ENCODE measurements around the gene SBF2. TPM values are rescaled to one million over a fixed set of nuclear protein-coding genes. Genes with fewer than 3 reads are reported as not detected.
A peak's percentile ranks its signal among the peaks of the same experiment; 100 is the strongest.

The SBF2 gene
- polyA plus RNA-seq, 1 donor from 2014 or later: 2.6 TPM

DNA sequence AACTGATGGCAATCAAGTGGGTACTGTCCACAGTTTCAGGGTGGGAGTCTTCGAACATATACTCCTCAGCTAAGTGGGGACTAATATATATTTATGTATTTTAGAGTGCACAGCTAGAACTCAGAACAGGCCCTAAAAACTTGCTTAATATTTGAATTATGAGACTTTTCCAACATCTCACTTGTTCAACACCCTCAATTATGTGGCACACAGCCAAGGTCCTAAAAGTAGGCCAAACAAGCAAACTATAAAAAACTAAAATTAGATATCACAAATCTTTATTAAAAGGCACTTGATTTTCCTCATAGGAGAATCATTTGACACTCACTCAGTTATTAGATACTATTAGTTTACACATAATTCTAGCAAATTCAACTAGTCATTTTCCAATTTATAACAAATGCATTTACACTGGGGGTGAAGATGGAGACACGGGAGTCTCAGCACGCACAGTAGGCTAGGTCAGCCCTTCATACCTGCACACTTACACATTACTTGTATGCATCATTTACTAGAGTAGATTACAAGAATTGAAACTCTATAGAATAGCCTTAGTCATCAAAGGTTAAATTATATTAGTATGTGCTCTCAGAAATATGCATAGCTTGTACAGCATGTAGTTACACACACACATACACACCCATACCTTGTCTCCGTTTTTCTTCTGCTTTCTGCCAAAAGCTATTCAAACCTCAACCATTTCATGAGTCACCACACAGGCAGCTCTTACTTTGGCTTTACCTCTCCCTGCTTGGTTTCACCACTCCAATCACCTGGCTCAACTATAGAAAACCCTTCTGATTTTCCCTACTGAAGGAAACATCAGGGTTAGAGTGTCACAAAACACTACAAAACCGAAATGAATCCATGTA, 171.5 kb downstream of the SBF2 start:
- Mint-ChIP-seq H3K27me3 (no peaks in the 10 kb centered on the region), H3K36me3 (no peaks in the 10 kb centered on the region), H3K27ac (no peak overlapping the region)

DNA sequence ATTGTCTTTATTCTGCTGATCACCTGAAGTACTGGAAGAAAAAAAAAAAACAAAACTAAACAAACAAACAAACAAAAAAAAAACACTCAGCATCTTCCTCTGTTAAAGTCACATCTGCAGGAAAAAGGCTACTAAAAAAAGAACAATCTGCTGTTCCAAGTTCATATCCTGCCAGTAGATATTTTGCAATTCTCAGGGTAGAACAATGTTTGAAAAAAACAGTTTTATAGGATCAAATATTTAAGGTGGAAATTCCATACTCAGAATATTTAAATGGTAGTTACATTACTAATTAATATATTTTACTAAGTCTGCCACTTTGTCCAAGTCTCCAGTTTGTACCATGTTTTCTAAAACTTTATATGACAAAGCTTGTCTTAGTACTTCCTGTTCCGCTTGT, 175.2 kb downstream of the SBF2 start:
- H3K27me3 Mint-ChIP-seq: no peaks in the 10 kb centered on the region
- no peak overlapping the region for H3K4me3 Mint-ChIP-seq
- H3K27ac Mint-ChIP-seq: no peak overlapping the region
- peaks cover 2% of the 10 kb centered on the region for H3K36me3 Mint-ChIP-seq
- no peaks in the 10 kb centered on the region for H3K4me1 Mint-ChIP-seq
- H3K9me3 Mint-ChIP-seq: peaks cover 0 to 1% (median 0%) of the 10 kb centered on the region in 3 donors

More for the DNA sequence above, 171.5 kb downstream of the SBF2 start:
- Mint-ChIP-seq H3K9me3 (peaks cover 0 to 1% (median 0%) of the 10 kb centered on the region in 3 donors), H3K4me3 (no peak overlapping the region), H3K4me1 (no peaks in the 10 kb centered on the region)

DNA sequence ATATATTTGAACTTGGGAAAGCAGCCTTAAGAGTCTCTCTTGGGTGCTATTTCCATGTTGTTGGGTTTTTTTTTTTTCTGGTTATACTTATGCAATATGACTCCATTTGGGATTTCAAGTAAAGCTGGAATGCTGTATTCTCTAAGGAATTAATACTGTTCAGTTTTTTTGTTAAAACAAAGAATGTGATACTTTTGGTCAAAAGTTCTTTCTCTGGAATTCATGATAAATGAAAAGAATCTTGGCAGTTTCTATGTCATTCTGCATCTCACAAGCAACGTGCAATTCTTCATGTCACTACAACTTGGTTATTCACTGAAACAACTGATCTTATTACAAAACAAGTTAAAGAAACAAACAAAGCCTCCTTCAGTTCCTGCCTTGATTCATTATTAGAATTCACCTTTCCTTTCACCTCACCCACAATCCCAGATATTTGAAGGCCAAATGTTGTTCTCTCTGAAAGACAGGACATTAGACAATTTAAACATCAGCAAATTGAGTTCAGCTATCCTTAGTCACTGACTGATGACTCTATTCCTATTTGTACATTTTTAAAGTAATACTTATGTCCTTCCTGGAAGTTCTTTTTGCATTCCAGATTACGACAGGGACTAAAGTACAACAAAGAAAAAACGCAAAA, 176.2 kb downstream of the SBF2 start:
- Mint-ChIP-seq H3K4me1 (no peaks in the 10 kb centered on the region), H3K27ac (no peak overlapping the region), H3K9me3 (peaks cover 0 to 1% (median 0%) of the 10 kb centered on the region in 3 donors), H3K27me3 (no peaks in the 10 kb centered on the region), H3K4me3 (peak overlapping the region in 1 of 4 donors; percentile 24), H3K36me3 (peaks cover 2% of the 10 kb centered on the region)

DNA sequence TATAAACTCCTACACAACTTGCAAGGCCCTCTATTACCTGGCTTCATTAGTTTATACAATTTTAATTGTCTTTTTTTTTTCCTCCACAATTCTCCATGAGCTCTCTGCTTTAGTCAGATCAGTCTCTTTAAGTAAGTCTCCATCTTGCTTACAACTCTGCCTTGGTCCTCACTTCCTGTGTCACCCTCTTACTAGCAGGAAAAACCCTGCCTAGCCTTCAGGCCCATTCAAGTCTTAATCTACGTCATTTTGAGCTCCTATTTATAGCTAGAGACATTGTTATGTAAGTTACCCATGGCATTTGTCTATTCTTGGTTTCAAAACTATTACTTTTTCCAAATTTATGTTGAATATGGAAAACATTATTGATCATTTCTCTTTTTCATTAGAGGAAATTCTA, 177.4 kb downstream of the SBF2 start:
- Mint-ChIP-seq H3K27me3 (no peaks in the 10 kb centered on the region), H3K4me3 (peak overlapping the region in 1 of 4 donors; percentile 13), H3K4me1 (no peaks in the 10 kb centered on the region), H3K36me3 (peaks cover 2% of the 10 kb centered on the region), H3K9me3 (peaks cover 0 to 3% (median 1%) of the 10 kb centered on the region in 3 donors), H3K27ac (no peak overlapping the region)

DNA sequence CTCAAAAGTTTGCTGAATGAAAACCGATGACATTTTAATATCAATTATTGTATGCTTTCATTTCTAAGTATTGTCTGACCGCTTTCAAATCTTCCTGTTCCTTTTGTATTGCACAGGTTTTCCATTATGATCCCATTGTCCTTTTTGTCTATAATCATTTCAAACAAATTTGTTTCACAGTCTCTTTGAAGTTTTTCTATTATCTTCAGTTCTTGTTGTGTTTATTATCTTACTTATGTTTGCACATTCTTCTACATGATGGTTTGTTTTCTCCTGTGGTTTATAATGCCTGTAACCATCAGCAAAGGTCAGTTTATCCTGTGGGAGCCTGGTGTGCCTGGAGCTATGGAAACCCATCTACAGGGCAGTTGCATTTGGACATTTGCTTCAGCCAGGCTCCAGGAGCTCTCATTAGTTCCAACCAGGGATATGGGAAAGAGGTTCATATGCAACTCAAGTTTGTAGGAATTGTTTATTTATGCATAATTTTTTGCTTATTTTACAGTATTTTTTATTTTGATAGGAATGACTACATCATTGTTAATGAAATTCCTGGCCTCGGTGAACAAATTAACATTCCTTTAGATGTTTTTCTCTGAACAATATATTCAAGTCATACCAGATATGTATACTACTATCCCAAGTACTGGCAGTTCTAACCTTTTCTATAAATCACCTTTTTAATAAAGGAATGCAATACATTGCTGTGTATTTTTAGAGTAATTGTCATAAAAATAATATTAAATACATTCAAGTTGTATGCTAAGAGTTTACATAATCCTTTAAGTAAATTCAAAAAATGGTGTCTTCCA, 179.2 kb downstream of the SBF2 start:
- H3K36me3 Mint-ChIP-seq: peaks cover 2% of the 10 kb centered on the region

DNA sequence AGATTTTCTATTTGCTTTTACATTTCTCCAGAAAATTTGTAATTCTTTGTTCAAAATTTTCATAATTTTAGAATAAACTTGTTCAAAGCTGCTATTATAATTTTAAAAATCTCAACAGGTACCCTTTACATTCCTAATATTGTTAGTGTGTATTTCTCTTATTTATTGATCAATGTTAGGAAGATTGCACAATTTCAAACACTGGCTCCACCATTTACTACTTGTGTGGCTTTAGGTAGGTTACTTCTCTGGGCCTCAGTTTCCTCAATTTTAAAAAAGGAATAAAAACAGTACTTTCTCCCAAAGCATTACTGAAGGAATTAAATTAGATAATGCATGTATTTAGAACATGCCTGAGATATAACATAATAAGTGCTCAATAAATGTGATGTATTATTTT, 180.2 kb downstream of the SBF2 start:
- H3K27ac Mint-ChIP-seq: no peak overlapping the region
- H3K27me3 Mint-ChIP-seq: no peaks in the 10 kb centered on the region
- no peak overlapping the region for H3K4me3 Mint-ChIP-seq
- H3K9me3 Mint-ChIP-seq: peaks cover 0 to 3% (median 0%) of the 10 kb centered on the region in 3 donors
- peaks cover 2% of the 10 kb centered on the region for H3K36me3 Mint-ChIP-seq
- peaks cover 0 to 3% (median 0%) of the 10 kb centered on the region in 3 donors for H3K4me1 Mint-ChIP-seq

More for the DNA sequence above, 179.2 kb downstream of the SBF2 start:
- Mint-ChIP-seq H3K9me3 (peaks cover 0 to 3% (median 0%) of the 10 kb centered on the region in 3 donors), H3K27ac (no peak overlapping the region), H3K27me3 (no peaks in the 10 kb centered on the region), H3K4me1 (no peaks in the 10 kb centered on the region), H3K4me3 (no peak overlapping the region)

DNA sequence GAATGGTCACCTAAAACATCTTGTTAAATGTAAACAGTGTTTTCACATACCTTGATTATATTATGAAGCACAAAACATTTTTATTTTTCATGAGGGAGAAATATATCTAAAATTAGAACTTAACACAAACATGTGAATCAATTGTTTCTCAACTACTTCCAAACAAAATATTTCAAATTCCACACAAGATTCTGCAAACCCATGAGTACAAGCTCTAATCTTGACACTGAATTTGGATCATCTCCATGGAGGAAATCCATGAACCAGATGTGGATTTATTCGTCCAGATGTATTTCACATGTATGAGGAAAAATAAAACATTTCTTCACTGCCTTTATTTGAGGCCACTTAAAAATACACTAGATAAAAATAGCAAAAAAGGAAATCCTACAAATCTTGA, 184.2 kb downstream of the SBF2 start:
- Mint-ChIP-seq H3K4me3 (no peak overlapping the region), H3K9me3 (peaks cover 0 to 3% (median 0%) of the 10 kb centered on the region in 3 donors), H3K36me3 (no peaks in the 10 kb centered on the region), H3K27me3 (no peaks in the 10 kb centered on the region), H3K4me1 (peaks cover 0 to 3% (median 0%) of the 10 kb centered on the region in 3 donors), H3K27ac (no peak overlapping the region)

DNA sequence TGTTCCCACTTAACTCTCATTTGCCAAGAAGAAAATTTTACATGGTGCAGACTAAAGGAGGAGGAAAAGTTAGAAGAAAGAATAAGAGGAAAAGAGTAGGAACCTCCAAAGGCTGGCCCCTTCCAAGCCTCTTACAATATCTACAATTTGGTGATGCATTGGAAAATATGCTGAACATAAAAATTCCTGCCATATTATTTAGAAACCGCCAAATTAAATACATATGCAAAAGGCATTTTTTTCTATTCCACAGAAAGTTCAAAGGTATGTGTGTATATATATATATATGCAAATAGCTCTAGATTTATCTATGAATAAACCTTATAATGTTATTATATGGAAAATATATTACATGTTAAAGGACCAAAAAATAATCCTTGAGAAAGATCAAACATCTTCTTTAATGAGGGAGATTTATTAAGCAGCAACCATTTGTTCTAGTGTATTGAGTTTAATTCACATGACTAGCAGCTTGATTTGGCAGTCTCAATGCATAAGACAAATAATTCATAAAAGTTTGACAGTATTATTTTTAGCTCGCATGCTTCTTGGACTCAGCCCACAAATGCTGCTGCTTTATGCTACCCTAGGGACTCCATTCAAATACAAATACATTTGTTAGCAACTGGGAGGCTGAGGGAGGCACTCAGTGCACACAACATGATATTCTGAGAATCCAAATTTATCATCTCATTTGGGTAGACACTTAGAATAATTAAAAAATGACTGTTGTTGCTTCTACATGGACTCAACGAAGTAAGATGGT, 184.9 kb downstream of the SBF2 start:
- H3K9me3 Mint-ChIP-seq: peaks cover 0 to 3% (median 0%) of the 10 kb centered on the region in 3 donors
- no peak overlapping the region for H3K4me3 Mint-ChIP-seq
- H3K36me3 Mint-ChIP-seq: peaks cover 2% of the 10 kb centered on the region

DNA sequence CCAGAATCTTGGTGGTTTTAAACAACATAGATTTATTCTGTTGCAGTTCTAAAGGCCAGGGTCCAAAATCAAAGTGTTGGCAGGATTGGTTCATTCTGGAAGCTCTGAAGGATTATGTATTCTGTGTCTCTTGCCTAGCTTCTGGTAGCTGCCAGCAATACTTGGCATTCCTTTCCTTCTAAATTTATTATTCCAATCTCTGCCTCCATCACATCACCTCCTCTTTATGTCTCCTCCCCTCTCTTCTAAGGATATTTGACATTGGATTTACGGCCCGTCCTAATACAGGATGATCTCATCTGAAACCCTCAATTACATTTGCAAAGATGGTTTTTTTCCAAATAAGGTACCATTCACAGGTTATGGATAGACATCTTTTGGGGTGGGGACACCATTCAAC, 186.5 kb downstream of the SBF2 start:
- Mint-ChIP-seq H3K4me3 (no peak overlapping the region), H3K36me3 (peaks cover 3% of the 10 kb centered on the region), H3K9me3 (peaks cover 0 to 3% (median 0%) of the 10 kb centered on the region in 3 donors), H3K27ac (peak overlapping the region in 1 of 3 donors; percentile 9), H3K4me1 (peaks cover 0 to 3% (median 0%) of the 10 kb centered on the region in 3 donors), H3K27me3 (no peaks in the 10 kb centered on the region)

More for the DNA sequence above, 184.9 kb downstream of the SBF2 start:
- Mint-ChIP-seq H3K27ac (no peak overlapping the region), H3K27me3 (no peaks in the 10 kb centered on the region), H3K4me1 (peaks cover 0 to 3% (median 0%) of the 10 kb centered on the region in 3 donors)

DNA sequence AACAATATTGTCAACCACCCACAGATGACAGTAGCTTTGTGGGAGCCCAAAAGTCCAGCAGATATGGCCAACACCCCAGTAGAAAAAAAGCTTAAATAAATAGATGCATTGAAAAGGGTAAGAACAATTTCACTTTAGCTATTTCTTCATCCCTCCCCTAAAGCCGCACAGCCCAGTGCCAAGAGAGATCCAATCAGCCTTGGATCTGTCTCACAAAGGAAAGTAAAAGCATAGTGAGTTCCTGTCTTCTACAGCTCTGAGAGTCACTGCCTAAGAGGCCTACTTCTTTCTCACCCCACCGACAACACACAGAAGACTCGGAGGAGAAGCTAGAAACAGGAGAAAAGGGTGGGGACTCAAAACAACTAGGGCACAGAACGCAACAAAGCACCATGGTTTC, 196.4 kb downstream of the SBF2 start:
- H3K27me3 Mint-ChIP-seq: no peaks in the 10 kb centered on the region
- H3K27ac Mint-ChIP-seq: no peak overlapping the region
- peaks cover 4 to 21% (median 5%) of the 10 kb centered on the region in 3 donors for H3K9me3 Mint-ChIP-seq
- peaks cover 5% of the 10 kb centered on the region for H3K36me3 Mint-ChIP-seq
- H3K4me3 Mint-ChIP-seq: no peak overlapping the region
- no peaks in the 10 kb centered on the region for H3K4me1 Mint-ChIP-seq

DNA sequence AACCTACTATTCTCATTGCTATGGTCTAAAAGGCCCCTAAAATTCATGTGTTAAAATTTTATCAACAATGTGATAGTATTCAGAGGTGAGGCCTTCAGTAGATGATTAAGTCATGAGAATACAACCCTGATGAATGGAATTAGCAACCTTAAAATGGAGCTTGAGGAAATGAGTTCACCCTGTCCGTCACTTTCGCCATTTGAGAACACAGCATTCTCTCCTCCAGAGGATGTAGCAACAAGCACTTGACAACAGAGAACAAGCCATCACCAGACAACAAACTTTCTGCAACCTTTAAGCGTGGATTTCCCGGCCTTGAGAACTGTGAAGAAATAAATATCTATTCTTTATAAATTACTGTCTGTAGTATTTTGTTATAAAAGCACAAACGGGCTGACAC, 197.0 kb downstream of the SBF2 start:
- H3K4me1 Mint-ChIP-seq: peaks cover 0 to under 1% (median 0%) of the 10 kb centered on the region in 3 donors
- no peak overlapping the region for H3K4me3 Mint-ChIP-seq
- H3K27ac Mint-ChIP-seq: no peak overlapping the region
- peaks cover 4 to 21% (median 5%) of the 10 kb centered on the region in 3 donors for H3K9me3 Mint-ChIP-seq
- H3K27me3 Mint-ChIP-seq: no peaks in the 10 kb centered on the region
- peaks cover 7% of the 10 kb centered on the region for H3K36me3 Mint-ChIP-seq

DNA sequence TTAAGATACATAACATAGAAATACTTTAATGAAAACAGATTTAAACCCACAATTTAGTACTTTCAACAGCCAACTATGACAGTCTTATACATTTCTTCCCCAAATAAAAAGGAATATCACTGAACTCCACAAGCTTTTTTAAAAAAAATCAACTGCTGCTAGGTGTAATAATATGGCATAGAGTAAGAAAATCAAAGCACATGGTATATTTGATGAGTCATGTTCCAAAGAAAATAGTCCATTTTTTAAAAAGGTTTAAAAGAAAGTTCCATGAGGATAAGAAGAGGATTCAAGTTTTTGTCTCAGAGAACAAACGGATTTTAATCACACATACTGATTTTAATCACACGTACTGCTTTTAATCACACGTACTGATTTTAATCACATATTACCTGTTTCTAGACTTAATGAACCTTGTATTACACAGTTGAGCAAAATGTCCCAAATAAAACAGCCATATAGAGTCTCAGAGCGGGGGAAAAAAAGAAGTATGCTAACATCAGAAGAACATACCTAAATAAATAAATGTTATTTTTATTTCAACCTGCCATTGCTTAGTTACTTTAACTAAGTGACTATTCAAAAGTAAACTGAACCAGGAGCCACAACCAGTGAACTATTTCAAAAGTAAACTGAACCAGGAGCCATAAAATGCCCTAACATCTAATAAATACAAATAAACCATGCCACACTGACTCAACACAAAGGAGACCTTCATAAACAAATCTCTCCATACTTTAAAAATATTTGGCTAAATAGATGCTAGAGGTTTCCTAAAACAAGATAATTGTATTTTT, 198.4 kb downstream of the SBF2 start:
- Mint-ChIP-seq H3K27ac (no peak overlapping the region), H3K4me3 (no peak overlapping the region), H3K4me1 (peaks cover 0 to 2% (median 0%) of the 10 kb centered on the region in 3 donors), H3K9me3 (peaks cover 4 to 21% (median 5%) of the 10 kb centered on the region in 3 donors), H3K27me3 (peaks cover 5% of the 10 kb centered on the region), H3K36me3 (peaks cover 7% of the 10 kb centered on the region)

DNA sequence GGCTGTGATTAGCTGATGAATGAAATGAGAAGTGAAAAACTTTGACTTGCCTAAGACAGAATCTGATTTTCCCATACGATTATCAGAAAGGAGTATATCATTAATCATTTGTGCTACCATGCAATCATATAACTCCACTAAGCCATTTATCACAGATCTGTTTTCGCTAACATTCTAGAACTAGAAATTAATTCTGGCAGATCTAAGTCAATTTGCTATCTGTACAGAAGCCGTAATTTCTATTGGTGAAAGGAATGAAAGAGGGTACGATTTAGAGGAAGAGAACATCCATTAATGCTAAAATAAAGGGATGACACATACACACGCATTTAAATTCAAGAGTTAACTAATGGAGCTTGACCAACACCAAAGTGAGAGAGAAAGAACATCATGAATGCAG, 201.6 kb downstream of the SBF2 start:
- no peak overlapping the region for H3K27ac Mint-ChIP-seq
- peaks cover 5% of the 10 kb centered on the region for H3K27me3 Mint-ChIP-seq
- H3K9me3 Mint-ChIP-seq: peaks cover 0 to 1% (median 0%) of the 10 kb centered on the region in 3 donors
- H3K4me3 Mint-ChIP-seq: no peak overlapping the region
- H3K4me1 Mint-ChIP-seq: peaks cover 0 to 2% (median 0%) of the 10 kb centered on the region in 3 donors
- H3K36me3 Mint-ChIP-seq: peaks cover 2% of the 10 kb centered on the region

All from IgD-negative memory B cell (primary cell).